PC-9 (cell line): Measurements from ENCODE around the gene PHF20. TPM values are rescaled to one million over a fixed set of nuclear protein-coding genes. Genes with fewer than 3 reads are reported as not detected.

Experiments used
- BruUV-seq: library from RNA; stranded (reverse); fragments of 400-500 nt; replicated peaks from 2 replicates; lab custom pipeline; 2021; lab: Mats Ljungman, UMichigan
- CTCF ChIA-PET: fragments of 300-600 bp; sonication (Branson Sonifier 250); formaldehyde crosslinking; loops from one replicate; lab custom pipeline; 2022; ENCODE audit warnings: antibody characterized with exemption; lab: Charles Lee
- POLR2A ChIA-PET: fragments of 300-600 bp; sonication (Branson Sonifier 250); formaldehyde crosslinking; loops from one replicate; lab custom pipeline; 2022; ENCODE audit warnings: antibody characterized with exemption; ENCODE audit not compliant: unreplicated experiment; lab: Charles Lee
- DNase-seq, 2 experiments: peaks; one replicate each; pipeline versions ENCODE4 v3.0.0 to v3.0.0-alpha.2; 2015 to 2022; ENCODE audit warnings: mixed read lengths in 1 of 2
- H2AFZ ChIP-seq: fragments of 200-600 bp; sonication (generic); 2 replicates; pipeline ENCODE4 v1.8.1; 2017; ENCODE audit warnings: antibody characterized with exemption
- H3F3A ChIP-seq: fragments of 200-600 bp; sonication (generic); 2 replicates; pipeline ENCODE4 v1.8.1; 2017; ENCODE audit warnings: antibody characterized with exemption, mild to moderate bottlenecking, low read depth; ENCODE audit not compliant: insufficient read depth
- H3K27ac ChIP-seq: fragments of 200-600 bp; sonication (generic); 2 replicates; pipeline ENCODE4 v1.6.1; 2016; ENCODE audit warnings: mixed run types
- H3K27me3 ChIP-seq: fragments of 200-600 bp; sonication (generic); 2 replicates; pipeline ENCODE4 v1.6.1; 2016; ENCODE audit warnings: low read depth, mixed run types; ENCODE audit not compliant: insufficient read depth
- H3K36me3 ChIP-seq: fragments of 200-600 bp; sonication (generic); 2 replicates; pipeline ENCODE4 v1.6.1; 2016; ENCODE audit warnings: low read depth, mixed run types
- H3K4me1 ChIP-seq: fragments of 200-600 bp; sonication (generic); replicated peaks from 2 replicates; pipeline ENCODE4 v1.6.1; 2016; ENCODE audit warnings: mixed run types; ENCODE audit not compliant: insufficient read depth
- H3K4me2 ChIP-seq: fragments of 200-600 bp; sonication (generic); 2 replicates; pipeline ENCODE4 v1.6.1; 2017; ENCODE audit warnings: mixed run types
- H3K4me3 ChIP-seq: fragments of 200-600 bp; sonication (generic); 2 replicates; pipeline ENCODE4 v1.6.1; 2016; ENCODE audit warnings: mixed run types
- H3K79me2 ChIP-seq: fragments of 200-600 bp; sonication (generic); 2 replicates; pipeline ENCODE4 v1.6.1; 2017; ENCODE audit warnings: low read depth, mixed run types
- H3K9me2 ChIP-seq: fragments of 200-600 bp; sonication (generic); 2 replicates; pipeline ENCODE4 v1.8.1; 2017; ENCODE audit warnings: mild to moderate bottlenecking; ENCODE audit not compliant: insufficient read depth
- H3K9me3 ChIP-seq: fragments of 200-600 bp; sonication (generic); 2 replicates; pipeline ENCODE4 v1.8.1; 2016; ENCODE audit warnings: low read depth; ENCODE audit not compliant: insufficient read depth
- H4K20me1 ChIP-seq: fragments of 200-600 bp; sonication (generic); 2 replicates; pipeline ENCODE4 v1.8.1; 2017; ENCODE audit not compliant: insufficient read depth
- CTCF ChIP-seq: fragments of 200-600 bp; sonication (generic); conservative IDR thresholded peaks from 2 replicates; pipeline ENCODE4 v1.6.1; 2017; ENCODE audit warnings: mixed run types, antibody characterized with exemption, mild to moderate bottlenecking, moderate library complexity
- EZH2 ChIP-seq: fragments of 200-600 bp; sonication (generic); IDR thresholded peaks from 2 replicates; pipeline ENCODE4 v1.8.0; 2017; ENCODE audit warnings: antibody characterized with exemption, low read depth
- intact Hi-C: fragments of 100-400 bp; cut with micrococcal nuclease; formaldehyde crosslinking; loops from one replicate; pipeline ENCODE4 v1.10.0; 2022; ENCODE audit not compliant: unreplicated experiment
- total RNA-seq: library from RNA; stranded (reverse); gene quantifications from 2 replicates; pipeline ENCODE4 v1.2.3, GENCODE V29; 2021

The PHF20 gene
- total RNA-seq, 1 experiment from 2014 or later: 59.8 TPM

- CTCF ChIA-PET: no interaction called here
- H3K4me2 ChIP-seq: no peak overlapping the region
- peaks cover 7% of the 10 kb centered on the region for H3K4me1 ChIP-seq
- H3K27ac ChIP-seq: no peak overlapping the region
- H3F3A ChIP-seq: peaks cover 8% of the 10 kb centered on the region; the same call in 1 of the 2 replicates
- no peaks in the 10 kb centered on the region for H3K9me3 ChIP-seq
- H3K36me3 ChIP-seq: 0 out of 2 replicates have a peak, but pooled peaks cover 3% of the 10 kb centered on the region
- H3K4me3 ChIP-seq: no peak overlapping the region
- POLR2A ChIA-PET: no interaction called here
- intact Hi-C loops: no loop called here
- H2AFZ ChIP-seq: no peak overlapping the region
- no peak for TF ChIP-seq EZH2
- no peaks in the 10 kb centered on the region for H4K20me1 ChIP-seq
- no peaks in the 10 kb centered on the region for H3K27me3 ChIP-seq
- no peaks in the 10 kb centered on the region for H3K9me2 ChIP-seq
- H3K79me2 ChIP-seq: no peaks in the 10 kb centered on the region
- no TSS peak for BruUV-seq
- no peak for DNase-seq
These were observed 54.7 kb downstream of the PHF20 start for GRCh38 chr20:35826397-35826998.

- no peak overlapping the region for H3K4me2 ChIP-seq
- H4K20me1 ChIP-seq: no peaks in the 10 kb centered on the region
- BruUV-seq: no TSS peak
- no peaks in the 10 kb centered on the region for H3K79me2 ChIP-seq
- TF ChIP-seq CTCF: no peak
- no peak for TF ChIP-seq EZH2
- H3K4me3 ChIP-seq: no peak overlapping the region
- no peak overlapping the region for H3K27ac ChIP-seq
- 0 out of 2 replicates have a peak, but pooled peaks cover 3% of the 10 kb centered on the region for H3K36me3 ChIP-seq
- intact Hi-C loops: no loop called here
- no peaks in the 10 kb centered on the region for H3K9me3 ChIP-seq
- CTCF ChIA-PET: no interaction called here
- no peaks in the 10 kb centered on the region for H3K9me2 ChIP-seq
- POLR2A ChIA-PET: interaction anchor here (0.7 to 0.8 kb wide), 2 partner anchors 12 to 17 kb away, joined by 3 to 22 read pairs; no protein-coding TSS in a partner anchor
- no peak for DNase-seq
- no peaks in the 10 kb centered on the region for H3K4me1 ChIP-seq
- H3K27me3 ChIP-seq: no peaks in the 10 kb centered on the region
- no peak overlapping the region for H2AFZ ChIP-seq
- H3F3A ChIP-seq: no peaks in the 10 kb centered on the region
These were observed 56.6 kb downstream of the PHF20 start for GRCh38 chr20:35828434-35828833.

GRCh38 chr20:35828916-35829315, 57.1 kb downstream of the PHF20 start:
- intact Hi-C loops: no loop called here
- POLR2A ChIA-PET: no interaction called here

More at GRCh38 chr20:35828916-35829315, 57.1 kb downstream of the PHF20 start:
- CTCF ChIA-PET: no interaction called here
- H2AFZ ChIP-seq: no peak overlapping the region
- H3K27ac ChIP-seq: no peak overlapping the region
- no peaks in the 10 kb centered on the region for H4K20me1 ChIP-seq
- DNase-seq: no peak
- no peak overlapping the region for H3K4me3 ChIP-seq
- no peaks in the 10 kb centered on the region for H3K27me3 ChIP-seq
- H3K9me2 ChIP-seq: no peaks in the 10 kb centered on the region
- H3K79me2 ChIP-seq: no peaks in the 10 kb centered on the region
- TF ChIP-seq EZH2 (no peak), CTCF (no peak)
- no TSS peak for BruUV-seq
- H3K36me3 ChIP-seq: 0 out of 2 replicates have a peak, but pooled peaks cover 3% of the 10 kb centered on the region
- H3F3A ChIP-seq: no peaks in the 10 kb centered on the region
- H3K4me1 ChIP-seq: no peaks in the 10 kb centered on the region
- H3K9me3 ChIP-seq: no peaks in the 10 kb centered on the region
- no peak overlapping the region for H3K4me2 ChIP-seq
